ENCODE results near the gene HYLS1.

The HYLS1 gene

GRCh38 chr11:125939081-125939521 is 51.6 kb downstream of the HYLS1 start:
- no peaks in the 10 kb centered on the region for H3K9me3 ChIP-seq (ENCODE audit: severe bottlenecking)
- DNase-seq = no peak
- no peak overlapping the region for H3K27ac ChIP-seq
- TF ChIP-seq, protein P1, sequence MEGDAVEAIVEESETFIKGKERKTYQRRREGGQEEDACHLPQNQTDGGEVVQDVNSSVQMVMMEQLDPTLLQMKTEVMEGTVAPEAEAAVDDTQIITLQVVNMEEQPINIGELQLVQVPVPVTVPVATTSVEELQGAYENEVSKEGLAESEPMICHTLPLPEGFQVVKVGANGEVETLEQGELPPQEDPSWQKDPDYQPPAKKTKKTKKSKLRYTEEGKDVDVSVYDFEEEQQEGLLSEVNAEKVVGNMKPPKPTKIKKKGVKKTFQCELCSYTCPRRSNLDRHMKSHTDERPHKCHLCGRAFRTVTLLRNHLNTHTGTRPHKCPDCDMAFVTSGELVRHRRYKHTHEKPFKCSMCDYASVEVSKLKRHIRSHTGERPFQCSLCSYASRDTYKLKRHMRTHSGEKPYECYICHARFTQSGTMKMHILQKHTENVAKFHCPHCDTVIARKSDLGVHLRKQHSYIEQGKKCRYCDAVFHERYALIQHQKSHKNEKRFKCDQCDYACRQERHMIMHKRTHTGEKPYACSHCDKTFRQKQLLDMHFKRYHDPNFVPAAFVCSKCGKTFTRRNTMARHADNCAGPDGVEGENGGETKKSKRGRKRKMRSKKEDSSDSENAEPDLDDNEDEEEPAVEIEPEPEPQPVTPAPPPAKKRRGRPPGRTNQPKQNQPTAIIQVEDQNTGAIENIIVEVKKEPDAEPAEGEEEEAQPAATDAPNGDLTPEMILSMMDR (IDR thresholded peaks at IDR 0.05; ENCODE audit: low read depth, low read length) = no peak
- H3K4me3 ChIP-seq (ENCODE audit: low read depth, low read length) = no peak overlapping the region
- no peaks in the 10 kb centered on the region for H3K36me3 ChIP-seq
- H3K27me3 ChIP-seq (ENCODE audit: insufficient read depth, low read depth, severe bottlenecking) = no peaks in the 10 kb centered on the region

- Histone ChIP-seq H3K27me3 (ENCODE audit: insufficient read depth, low read depth, severe bottlenecking) (no peaks in the 10 kb centered on the region), H3K4me3 (ENCODE audit: low read depth, low read length) (no peak overlapping the region), H3K36me3 (no peaks in the 10 kb centered on the region), H3K9me3 (ENCODE audit: severe bottlenecking) (no peaks in the 10 kb centered on the region), H3K27ac (no peak overlapping the region)
- no peak for DNase-seq
- TF ChIP-seq, protein P1 (IDR thresholded peaks at IDR 0.05; ENCODE audit: low read depth, low read length) = no peak
Observed at GRCh38 chr11:125940145-125940544, 52.7 kb downstream of the HYLS1 start.

GRCh38 chr11:125941267-125941618 is 53.8 kb downstream of the HYLS1 start:
- no peak overlapping the region for H3K27ac ChIP-seq
- DNase-seq = no peak
- H3K4me3 ChIP-seq (ENCODE audit: low read depth, low read length) = no peak overlapping the region
- H3K27me3 ChIP-seq (ENCODE audit: insufficient read depth, low read depth, severe bottlenecking) = no peaks in the 10 kb centered on the region
- TF ChIP-seq, protein P1 (IDR thresholded peaks at IDR 0.05; ENCODE audit: low read depth, low read length) = no peak
- no peaks in the 10 kb centered on the region for H3K36me3 ChIP-seq
- no peaks in the 10 kb centered on the region for H3K9me3 ChIP-seq (ENCODE audit: severe bottlenecking)

DNA sequence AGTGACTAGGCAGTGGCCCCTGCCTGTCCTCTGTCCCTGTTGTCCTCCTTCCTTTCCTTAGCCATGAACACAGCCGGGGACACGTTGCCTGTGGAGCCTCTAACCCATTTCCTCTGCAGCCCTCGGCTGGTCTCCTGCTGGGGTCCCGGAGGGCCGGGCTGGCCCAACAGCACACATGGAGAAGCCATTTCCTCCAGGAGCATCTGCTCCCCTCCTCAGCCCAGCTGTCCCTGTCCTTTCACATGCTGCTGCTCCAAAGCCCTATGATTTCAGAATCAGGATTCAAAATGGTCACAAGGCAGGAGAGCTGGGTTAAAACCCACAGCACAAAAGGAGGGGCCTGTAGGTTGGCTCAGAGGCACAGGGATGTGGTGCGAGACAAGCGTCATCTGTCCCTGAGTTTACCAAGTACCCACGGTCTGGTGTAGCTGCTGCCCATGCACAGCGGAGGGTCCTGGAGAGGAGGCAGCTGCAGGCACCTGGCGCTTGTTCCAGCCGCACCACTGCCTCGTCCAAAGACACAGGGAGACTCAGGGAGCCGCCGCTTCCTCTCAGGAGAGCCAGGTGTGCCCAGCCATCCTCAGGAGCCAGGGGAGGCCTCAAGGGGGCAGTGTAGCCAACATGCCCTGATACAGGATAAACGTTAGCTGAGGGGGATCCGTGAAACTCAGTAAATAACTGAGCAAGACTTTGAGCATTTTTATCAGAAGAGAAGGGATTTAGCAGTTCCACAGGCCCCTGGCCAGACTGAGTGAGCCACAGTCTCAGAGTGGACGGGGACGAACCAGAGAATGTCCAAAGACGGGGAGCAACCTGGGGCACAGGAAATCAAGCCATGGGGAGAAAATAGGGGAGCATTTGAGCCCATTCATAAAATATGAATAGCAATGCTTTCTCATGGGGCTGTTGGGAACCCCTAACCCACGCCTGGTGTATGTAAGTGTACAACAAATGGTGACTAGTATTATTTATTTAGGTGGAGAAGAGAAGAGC is 54.4 kb downstream of the HYLS1 start:
- Histone ChIP-seq H3K9me3 (ENCODE audit: severe bottlenecking) (no peaks in the 10 kb centered on the region), H3K27me3 (ENCODE audit: insufficient read depth, low read depth, severe bottlenecking) (no peaks in the 10 kb centered on the region), H3K4me3 (ENCODE audit: low read depth, low read length) (no peak overlapping the region), H3K27ac (no peak overlapping the region), H3K36me3 (no peaks in the 10 kb centered on the region)
- TF ChIP-seq, protein P1 (IDR thresholded peaks at IDR 0.05; ENCODE audit: low read depth, low read length) = peak; percentile 82
- peak; percentile 81 for DNase-seq

DNA sequence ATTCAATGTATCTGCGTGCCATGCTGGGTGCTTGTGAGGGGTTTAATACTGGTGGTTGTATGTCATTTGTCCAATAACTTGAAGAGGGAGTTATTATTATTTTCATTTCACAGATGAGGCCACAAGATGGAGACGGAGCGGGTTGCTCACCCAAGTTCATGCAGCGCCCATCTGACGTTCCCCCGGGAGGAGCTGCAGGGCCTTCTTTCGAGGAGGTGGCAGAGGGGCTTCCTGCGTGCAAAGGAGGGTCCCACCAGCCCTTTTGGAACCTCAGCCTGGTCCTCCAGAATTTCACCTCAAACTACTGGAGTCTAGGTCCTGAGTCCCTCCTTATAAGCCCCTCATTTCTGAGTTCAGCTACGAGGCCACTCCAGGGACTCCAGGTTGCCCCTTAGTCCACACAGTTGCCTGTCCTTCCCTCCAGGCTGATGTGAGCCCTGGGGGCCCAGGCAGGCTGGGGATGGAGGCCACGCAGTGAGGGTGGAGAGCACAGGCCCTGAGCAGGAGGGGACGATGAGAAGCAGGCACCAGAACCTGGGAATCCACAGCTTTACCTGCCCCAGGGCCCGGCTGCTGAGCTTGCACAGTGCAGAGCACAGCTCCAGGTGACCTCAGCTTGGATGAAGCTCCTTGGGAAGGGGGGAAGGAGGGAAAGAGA is 55.4 kb downstream of the HYLS1 start:
- no peaks in the 10 kb centered on the region for H3K36me3 ChIP-seq
- DNase-seq = no peak
- H3K27ac ChIP-seq = no peak overlapping the region
- no peak overlapping the region for H3K4me3 ChIP-seq (ENCODE audit: low read depth, low read length)
- H3K9me3 ChIP-seq (ENCODE audit: severe bottlenecking) = no peaks in the 10 kb centered on the region
- TF ChIP-seq, protein P1 (IDR thresholded peaks at IDR 0.05; ENCODE audit: low read depth, low read length) = no peak
- H3K27me3 ChIP-seq (ENCODE audit: insufficient read depth, low read depth, severe bottlenecking) = no peaks in the 10 kb centered on the region

All from WERI-Rb-1 (cell line).